Suprapubic skin (tissue), 3 donors: ENCODE data around the gene REXO1.

Experiments
- EP300 ChIP-seq: sonication (generic); formaldehyde crosslinking; IDR thresholded peaks from one replicate; pipeline ENCODE4 v1.6.1; 2017; ENCODE audit warnings: antibody characterized with exemption
- POLR2A ChIP-seq, 2 donors: fragments of 450-650 bp; IDR thresholded peaks; one replicate each; pipeline ENCODE4 v1.6.1; 2017; ENCODE audit warnings: antibody characterized with exemption in 2 of 2, mild to moderate bottlenecking in 2 of 2, moderate library complexity in 2 of 2
- TF ChIP-seq, protein P1 (sequence below), 2 donors: fragments of 200-600 bp in 1 of 2; fragments of 450-650 bp in 1 of 2; sonication (generic) in 1 of 2; IDR thresholded peaks; one replicate each; pipeline ENCODE4 v1.5.1; 2016 to 2019; ENCODE audit warnings: antibody characterized with exemption in 2 of 2, mild to moderate bottlenecking in 1 of 2, moderate library complexity in 1 of 2

DNA sequence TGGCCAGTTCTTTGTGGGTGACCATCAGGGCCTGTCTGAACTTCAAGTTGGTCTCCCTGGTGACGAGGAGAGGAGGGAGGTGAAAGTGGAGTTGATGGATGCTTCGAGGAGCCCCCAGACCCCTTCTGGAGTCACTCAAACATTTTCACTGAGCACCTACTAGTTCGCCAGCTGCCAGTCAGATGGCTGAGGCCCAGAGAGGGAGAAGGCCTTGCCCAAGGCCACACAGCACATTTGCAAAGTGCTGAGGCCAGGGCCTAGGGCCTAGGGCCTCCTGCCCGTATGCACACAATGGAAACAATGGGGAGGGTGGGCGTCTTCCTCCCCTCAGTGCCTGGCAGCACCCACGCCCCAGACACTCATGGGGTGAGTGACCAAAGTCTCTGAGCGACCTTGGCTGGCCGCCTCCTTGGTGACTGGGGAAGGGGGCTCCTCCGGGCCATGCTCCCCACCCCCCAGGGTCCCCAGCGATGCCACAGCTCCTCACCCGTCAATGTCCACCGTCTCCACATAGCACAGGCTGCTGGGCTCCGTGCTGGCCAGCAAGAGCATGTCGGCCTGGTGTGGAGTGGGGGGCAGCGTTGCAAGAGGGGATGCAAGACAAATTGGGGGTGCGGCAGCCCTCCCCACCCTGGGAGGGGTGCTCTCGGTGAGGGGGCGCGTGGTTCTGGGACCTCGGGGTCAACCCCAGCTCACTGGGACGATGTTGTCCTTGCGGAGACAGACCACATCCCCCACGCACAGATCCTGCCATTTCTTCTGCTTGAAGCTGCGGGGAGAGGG is 42.7 kb downstream of the REXO1 start:
- TF ChIP-seq, protein P1, sequence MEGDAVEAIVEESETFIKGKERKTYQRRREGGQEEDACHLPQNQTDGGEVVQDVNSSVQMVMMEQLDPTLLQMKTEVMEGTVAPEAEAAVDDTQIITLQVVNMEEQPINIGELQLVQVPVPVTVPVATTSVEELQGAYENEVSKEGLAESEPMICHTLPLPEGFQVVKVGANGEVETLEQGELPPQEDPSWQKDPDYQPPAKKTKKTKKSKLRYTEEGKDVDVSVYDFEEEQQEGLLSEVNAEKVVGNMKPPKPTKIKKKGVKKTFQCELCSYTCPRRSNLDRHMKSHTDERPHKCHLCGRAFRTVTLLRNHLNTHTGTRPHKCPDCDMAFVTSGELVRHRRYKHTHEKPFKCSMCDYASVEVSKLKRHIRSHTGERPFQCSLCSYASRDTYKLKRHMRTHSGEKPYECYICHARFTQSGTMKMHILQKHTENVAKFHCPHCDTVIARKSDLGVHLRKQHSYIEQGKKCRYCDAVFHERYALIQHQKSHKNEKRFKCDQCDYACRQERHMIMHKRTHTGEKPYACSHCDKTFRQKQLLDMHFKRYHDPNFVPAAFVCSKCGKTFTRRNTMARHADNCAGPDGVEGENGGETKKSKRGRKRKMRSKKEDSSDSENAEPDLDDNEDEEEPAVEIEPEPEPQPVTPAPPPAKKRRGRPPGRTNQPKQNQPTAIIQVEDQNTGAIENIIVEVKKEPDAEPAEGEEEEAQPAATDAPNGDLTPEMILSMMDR (IDR thresholded peaks at IDR 0.05): no peak
- no peak for TF ChIP-seq POLR2A (IDR thresholded peaks at IDR 0.05)
- TF ChIP-seq EP300: no peak
